ENCODE measurements around the gene MS4A14.

DNA sequence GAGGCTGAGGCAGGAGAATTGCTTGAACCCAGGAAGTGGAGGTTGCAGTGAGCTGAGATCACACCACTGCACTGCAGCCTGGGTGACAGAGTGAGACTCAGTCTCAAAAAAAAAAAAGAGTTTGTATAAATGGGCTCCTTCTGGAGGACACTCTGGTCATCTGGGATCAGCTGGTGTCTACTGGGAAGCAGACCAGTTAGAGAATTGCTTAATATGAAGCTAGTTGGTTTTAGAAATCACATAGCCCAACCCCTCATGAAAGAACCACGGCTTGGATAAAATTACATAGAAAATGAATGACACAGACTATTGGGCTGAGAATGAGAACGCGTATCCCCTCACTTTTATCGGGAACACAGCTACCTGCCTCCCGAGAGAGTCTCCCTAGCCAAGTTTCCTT lies 3.2 kb upstream of the MS4A14 start:
- TF ChIP-seq, protein P1, sequence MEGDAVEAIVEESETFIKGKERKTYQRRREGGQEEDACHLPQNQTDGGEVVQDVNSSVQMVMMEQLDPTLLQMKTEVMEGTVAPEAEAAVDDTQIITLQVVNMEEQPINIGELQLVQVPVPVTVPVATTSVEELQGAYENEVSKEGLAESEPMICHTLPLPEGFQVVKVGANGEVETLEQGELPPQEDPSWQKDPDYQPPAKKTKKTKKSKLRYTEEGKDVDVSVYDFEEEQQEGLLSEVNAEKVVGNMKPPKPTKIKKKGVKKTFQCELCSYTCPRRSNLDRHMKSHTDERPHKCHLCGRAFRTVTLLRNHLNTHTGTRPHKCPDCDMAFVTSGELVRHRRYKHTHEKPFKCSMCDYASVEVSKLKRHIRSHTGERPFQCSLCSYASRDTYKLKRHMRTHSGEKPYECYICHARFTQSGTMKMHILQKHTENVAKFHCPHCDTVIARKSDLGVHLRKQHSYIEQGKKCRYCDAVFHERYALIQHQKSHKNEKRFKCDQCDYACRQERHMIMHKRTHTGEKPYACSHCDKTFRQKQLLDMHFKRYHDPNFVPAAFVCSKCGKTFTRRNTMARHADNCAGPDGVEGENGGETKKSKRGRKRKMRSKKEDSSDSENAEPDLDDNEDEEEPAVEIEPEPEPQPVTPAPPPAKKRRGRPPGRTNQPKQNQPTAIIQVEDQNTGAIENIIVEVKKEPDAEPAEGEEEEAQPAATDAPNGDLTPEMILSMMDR (IDR thresholded peaks at IDR 0.05; ENCODE audit: control extremely low read depth in 1 of 3, insufficient read depth in 1 of 3, low read depth in 1 of 3, low read length in 3 of 3), result no peak
- TF ChIP-seq TCF12 (IDR thresholded peaks at IDR 0.05; ENCODE audit: low read depth, low read length) (no peak), RNF2 (IDR thresholded peaks at IDR 0.05; ENCODE audit: borderline replicate concordance, low read depth, low read length, missing control alignments, poor library complexity, severe bottlenecking) (no peak), CBX5 (IDR thresholded peaks at IDR 0.05; ENCODE audit: low read depth, low read length) (no peak), HDAC6 (IDR thresholded peaks at IDR 0.05; ENCODE audit: low read depth, low read length) (no peak), KDM1A (IDR thresholded peaks at IDR 0.05; ENCODE audit: borderline replicate concordance, low read length) (no peak), MAFK (IDR thresholded peaks at IDR 0.05; ENCODE audit: low read depth, low read length) (no peak)
- TF ChIP-seq, protein P2, sequence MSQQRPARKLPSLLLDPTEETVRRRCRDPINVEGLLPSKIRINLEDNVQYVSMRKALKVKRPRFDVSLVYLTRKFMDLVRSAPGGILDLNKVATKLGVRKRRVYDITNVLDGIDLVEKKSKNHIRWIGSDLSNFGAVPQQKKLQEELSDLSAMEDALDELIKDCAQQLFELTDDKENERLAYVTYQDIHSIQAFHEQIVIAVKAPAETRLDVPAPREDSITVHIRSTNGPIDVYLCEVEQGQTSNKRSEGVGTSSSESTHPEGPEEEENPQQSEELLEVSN (IDR thresholded peaks at IDR 0.05), result no peak

Data from H1 (cell line).